Measurements from ENCODE around the gene CROCC.

The CROCC gene

GRCh38 chr1:17014671-17015567, 93.2 kb downstream of the CROCC start:
- DNase-seq = no peak

- DNase-seq = no peak
Measured at GRCh38 chr1:17016317-17016661, 94.6 kb downstream of the CROCC start.

GRCh38 chr1:17017435-17017834, 95.7 kb downstream of the CROCC start:
- no peak for DNase-seq

GRCh38 chr1:17018849-17019248, 97.1 kb downstream of the CROCC start:
- DNase-seq = no peak

GRCh38 chr1:17020502-17020901, 98.8 kb downstream of the CROCC start:
- no peak for DNase-seq

- no peak for DNase-seq
Measured at GRCh38 chr1:17021896-17022295, 100.2 kb downstream of the CROCC start.

Data from hematopoietic multipotent progenitor cell treated with erythropoietin and hydrocortisone succinate and interleukin-3 and kit ligand, for 8 days (in vitro differentiated cells).